B cell (primary cell): ENCODE data around the gene HS3ST3B1. TPM values are rescaled to one million over a fixed set of nuclear protein-coding genes. Genes with fewer than 3 reads are reported as not detected.

Source experiments
- ATAC-seq: fragments of 200-7000 bp; cut with Tn5 transposase; one replicate; pipeline ENCODE4 v1.10.0; 2021; ENCODE audit warnings: low read depth, mild to moderate bottlenecking, moderate number of reproducible peaks, moderate library complexity
- CTCF ChIA-PET: fragments of 350-600 bp; sonication (Branson Sonifier 250); formaldehyde crosslinking; loops from one replicate; lab custom pipeline; 2021; ENCODE audit warnings: antibody characterized with exemption, inconsistent platforms; lab: Charles Lee
- POLR2A ChIA-PET: fragments of 350-600 bp; sonication (Branson Sonifier 250); formaldehyde crosslinking; loops from one replicate; lab custom pipeline; 2021; ENCODE audit warnings: antibody characterized with exemption; lab: Charles Lee
- DNase-seq: peaks from one replicate; pipeline ENCODE4 v3.0.0; 2013
- H2AFZ ChIP-seq: 2 replicates; pipeline ENCODE4 v1.6.1; 2012; ENCODE audit warnings: mild to moderate bottlenecking, low read depth, low read length; ENCODE audit not compliant: insufficient read depth, poor library complexity, severe bottlenecking
- H3K27ac ChIP-seq, 2 donors: 1 replicate in 1 of 2; 2 replicates in 1 of 2; pipeline ENCODE4 v1.5.1; 2012 to 2013; ENCODE audit warnings: low read length in 2 of 2, mild to moderate bottlenecking in 2 of 2, moderate library complexity in 1 of 2
- H3K27me3 ChIP-seq, 4 experiments: fragments of 200-600 bp in 1 of 4; sonication (generic) in 1 of 4; replicated peaks in 1 of 4; 1 replicate in 2 of 4; 2 replicates in 2 of 4; pipeline versions ENCODE4 v1.6.1 to v1.7.0; 2013 to 2016; ENCODE audit warnings: low read length in 3 of 4, mild to moderate bottlenecking in 2 of 4, mixed read lengths in 1 of 4, moderate library complexity in 1 of 4; ENCODE audit not compliant: insufficient read depth in 4 of 4, control insufficient read depth in 3 of 4; ENCODE audit errors: control extremely low read depth in 1 of 4
- H3K36me3 ChIP-seq, 2 experiments: replicated peaks in 1 of 2; 1 replicate in 1 of 2; 2 replicates in 1 of 2; pipeline versions ENCODE4 v1.6.1 to v1.7.1; 2013; ENCODE audit warnings: low read length in 1 of 2; ENCODE audit not compliant: insufficient read depth in 2 of 2, control insufficient read depth in 1 of 2; ENCODE audit errors: control extremely low read depth in 1 of 2, extremely low read depth in 1 of 2
- H3K4me1 ChIP-seq, 2 donors: fragments of 200-600 bp in 1 of 2; sonication (generic) in 1 of 2; 1 replicate in 1 of 2; 2 replicates in 1 of 2; pipeline versions ENCODE4 v1.5.1 to v1.6.1; 2013 to 2017; ENCODE audit warnings: low read length in 2 of 2; ENCODE audit not compliant: control insufficient read depth in 2 of 2, insufficient read depth in 2 of 2
- H3K4me2 ChIP-seq: replicated peaks from 2 replicates; pipeline ENCODE3; 2012; ENCODE audit warnings: mild to moderate bottlenecking, low read depth, low read length; ENCODE audit not compliant: poor library complexity, severe bottlenecking
- H3K4me3 ChIP-seq, 5 experiments: fragments of 200-600 bp in 1 of 5; sonication (generic) in 1 of 5; 1 replicate in 3 of 5; 2 replicates in 2 of 5; pipeline versions ENCODE4 v1.5.1 to v1.7.0; 2011 to 2016; ENCODE audit warnings: low read length in 4 of 5, mild to moderate bottlenecking in 4 of 5, low read depth in 2 of 5, control low read depth in 1 of 5, moderate library complexity in 1 of 5; ENCODE audit not compliant: insufficient read depth in 1 of 5; ENCODE audit errors: control extremely low read depth in 1 of 5, extremely low read depth in 1 of 5
- H3K79me2 ChIP-seq: fragments of 200-600 bp; sonication (generic); one replicate; pipeline ENCODE4 v1.6.0; 2016; ENCODE audit warnings: low read length; ENCODE audit not compliant: control insufficient read depth, insufficient read depth
- H3K9ac ChIP-seq: fragments of 200-600 bp; sonication (generic); 2 replicates; pipeline ENCODE4 v1.6.1; 2017; ENCODE audit warnings: mild to moderate bottlenecking, low read length, moderate library complexity
- H3K9me3 ChIP-seq, 3 donors: one replicate each; pipeline versions ENCODE4 v1.6.1 to v1.7.1; 2013; ENCODE audit warnings: low read length in 2 of 3; ENCODE audit not compliant: control insufficient read depth in 2 of 3, insufficient read depth in 1 of 3; ENCODE audit errors: control extremely low read depth in 1 of 3
- H4K20me1 ChIP-seq: 2 replicates; pipeline ENCODE4 v1.6.0; 2012; ENCODE audit warnings: mild to moderate bottlenecking, low read length; ENCODE audit not compliant: insufficient read depth, control insufficient read depth, poor library complexity, severe bottlenecking
- H3K27ac Mint-ChIP-seq: one replicate; pipeline ENCODE4 v1.8.0; 2021; ENCODE audit warnings: mixed read lengths
- H3K27me3 Mint-ChIP-seq: one replicate; pipeline ENCODE4 v1.8.0; 2021; ENCODE audit warnings: mixed read lengths
- H3K4me1 Mint-ChIP-seq: one replicate; pipeline ENCODE4 v1.8.0; 2021; ENCODE audit warnings: mixed read lengths
- H3K4me3 Mint-ChIP-seq: one replicate; pipeline ENCODE4 v1.8.0; 2021; ENCODE audit warnings: mixed read lengths
- H3K9me3 Mint-ChIP-seq: one replicate; pipeline ENCODE4 v1.8.0; 2022; ENCODE audit warnings: mixed read lengths; ENCODE audit not compliant: insufficient read depth
- EZH2 ChIP-seq: IDR thresholded peaks from 2 replicates; pipeline ENCODE4 v1.6.1; 2012; ENCODE audit warnings: borderline replicate concordance, low read depth, mild to moderate bottlenecking, moderate library complexity, low read length; ENCODE audit not compliant: insufficient read depth, poor library complexity, severe bottlenecking
- WGBS: methylation state at CpG from one replicate; pipeline ENCODE4 v1.1.5; 2013; ENCODE audit warnings: missing lambda C conversion rate; ENCODE audit not compliant: insufficient coverage; 5-methylcytosine and 5-hydroxymethylcytosine counted together
- intact Hi-C: fragments of 100-400 bp; cut with micrococcal nuclease; formaldehyde crosslinking; loops from one replicate; pipeline ENCODE4 v1.10.0; 2022
- polyA plus RNA-seq: library from polyadenylated mRNA; depleted of rRNA; stranded (reverse); fragments of >200 nt; gene quantifications from 2 replicates; pipeline ENCODE4 v1.2.3, GENCODE V29; 2012
- total RNA-seq, 2 donors: library from RNA; stranded (reverse); fragments of 120-200 nt in 1 of 2; gene quantifications; 1 replicate in 1 of 2; 2 replicates in 1 of 2; pipeline versions ENCODE4 v1.2.3 to v1.2.4, GENCODE V29; 2013 to 2022
- TF ChIP-seq, protein P1 (sequence below): fragments of 200-600 bp; IDR thresholded peaks from one replicate; pipeline ENCODE4 v1.8.0; 2022; ENCODE audit warnings: antibody characterized with exemption, mild to moderate bottlenecking

The HS3ST3B1 gene
- total and polyA plus RNA-seq, 2 donors (not counting 1 experiment from before 2014, with no cell fraction given), result 0.75 to 8.4 TPM

DNA sequence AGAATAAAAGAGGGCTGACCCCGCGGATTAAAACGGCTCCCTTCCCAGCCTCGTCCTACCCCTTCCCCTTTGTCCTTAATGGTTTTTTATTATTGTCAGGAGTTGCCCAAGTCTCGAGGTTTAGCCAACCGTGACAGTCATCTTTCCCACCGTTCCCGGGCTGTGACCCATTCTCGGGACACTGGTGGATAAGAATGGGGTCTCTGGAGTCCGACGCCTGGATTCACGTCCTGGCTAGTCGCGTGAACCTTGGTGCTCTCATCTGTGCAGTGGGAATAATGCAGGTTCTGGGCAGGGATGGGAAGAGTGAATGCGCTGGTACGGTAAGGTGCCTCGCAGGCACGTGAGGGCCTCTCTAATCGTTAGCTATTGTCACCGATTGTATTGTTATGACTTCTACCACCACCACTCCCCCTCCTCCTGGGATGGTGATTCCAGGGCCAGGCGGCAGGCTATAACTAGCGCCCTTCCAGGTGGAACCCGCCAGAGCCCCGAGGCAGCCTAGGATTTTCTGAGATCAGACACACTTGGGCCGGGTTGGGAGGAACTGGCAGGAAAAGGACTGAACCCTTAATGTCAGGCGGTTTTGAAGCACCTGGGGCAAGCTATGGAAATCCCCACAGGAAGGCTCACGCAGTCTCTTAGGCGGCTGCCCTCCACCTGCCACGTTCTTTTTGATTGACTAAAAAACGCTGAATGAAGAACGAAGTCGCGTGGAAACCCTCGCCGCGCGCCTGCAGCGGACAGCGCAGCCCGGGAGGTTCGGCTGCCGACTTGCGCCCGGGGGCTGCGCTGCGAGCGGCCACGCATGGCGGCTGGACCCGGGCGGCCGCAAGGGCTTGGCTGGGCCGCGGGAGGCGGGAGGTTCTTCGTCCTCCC is 2.7 kb downstream of the HS3ST3B1 start:
- Histone ChIP-seq H3K4me1 (peaks cover 42 to 48% of the 10 kb centered on the region in 2 donors), H3K79me2 (peaks cover 3% of the 10 kb centered on the region), H3K27me3 (peaks cover 0 to 57% (median 31%) of the 10 kb centered on the region in 4 experiments), H3K27ac (no peak overlapping the region), H3K4me3 (peak overlapping the region in 4 of 5 experiments; percentile 11 to 69 (median 60)), H3K4me2 (peak overlapping the region; percentile 94), H3K9me3 (peaks cover 0 to 42% (median 3%) of the 10 kb centered on the region in 3 donors), H3K9ac (peak overlapping the region; percentile 70), H2AFZ (peak overlapping the region; percentile 1), H3K36me3 (no peaks in the 10 kb centered on the region), H4K20me1 (peaks cover 7% of the 10 kb centered on the region)
- Mint-ChIP-seq H3K4me1 (peaks cover 47% of the 10 kb centered on the region), H3K27ac (peak overlapping the region; percentile 88), H3K4me3 (peak overlapping the region; percentile 96), H3K27me3 (peaks cover 52% of the 10 kb centered on the region), H3K9me3 (no peaks in the 10 kb centered on the region)
- no peak for ATAC-seq
- 47% methylated on average over 45 of the region's 56 CpGs for WGBS
- ChIA-PET POLR2A (no interaction called here), CTCF (interaction anchor here (3.1 to 4.7 kb wide), 3 partner anchors 49 to 708 kb away, joined by 24 to 53 read pairs (median 32); no protein-coding TSS in a partner anchor)
- TF ChIP-seq EZH2, result no peak
- TF ChIP-seq, protein P1, sequence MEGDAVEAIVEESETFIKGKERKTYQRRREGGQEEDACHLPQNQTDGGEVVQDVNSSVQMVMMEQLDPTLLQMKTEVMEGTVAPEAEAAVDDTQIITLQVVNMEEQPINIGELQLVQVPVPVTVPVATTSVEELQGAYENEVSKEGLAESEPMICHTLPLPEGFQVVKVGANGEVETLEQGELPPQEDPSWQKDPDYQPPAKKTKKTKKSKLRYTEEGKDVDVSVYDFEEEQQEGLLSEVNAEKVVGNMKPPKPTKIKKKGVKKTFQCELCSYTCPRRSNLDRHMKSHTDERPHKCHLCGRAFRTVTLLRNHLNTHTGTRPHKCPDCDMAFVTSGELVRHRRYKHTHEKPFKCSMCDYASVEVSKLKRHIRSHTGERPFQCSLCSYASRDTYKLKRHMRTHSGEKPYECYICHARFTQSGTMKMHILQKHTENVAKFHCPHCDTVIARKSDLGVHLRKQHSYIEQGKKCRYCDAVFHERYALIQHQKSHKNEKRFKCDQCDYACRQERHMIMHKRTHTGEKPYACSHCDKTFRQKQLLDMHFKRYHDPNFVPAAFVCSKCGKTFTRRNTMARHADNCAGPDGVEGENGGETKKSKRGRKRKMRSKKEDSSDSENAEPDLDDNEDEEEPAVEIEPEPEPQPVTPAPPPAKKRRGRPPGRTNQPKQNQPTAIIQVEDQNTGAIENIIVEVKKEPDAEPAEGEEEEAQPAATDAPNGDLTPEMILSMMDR, result no peak
- peak; percentile 73 for DNase-seq
- intact Hi-C loops, result loop anchor here (2.0 to 5.0 kb wide), 4 partner anchors 55 to 1271 kb away; partner anchors contain the start of gene COX10
